CD4-positive, alpha-beta memory T cell (primary cell): ENCODE measurements around the gene NECTIN2. TPM values are rescaled to one million over a fixed set of nuclear protein-coding genes. Genes with fewer than 3 reads are reported as not detected.
A peak's percentile ranks its signal among the peaks of the same experiment; 100 is the strongest.

Experiments used
- CTCF ChIA-PET: fragments of 350-600 bp; sonication (Branson Sonifier 250); formaldehyde crosslinking; loops from one replicate; lab custom pipeline; 2021; ENCODE audit warnings: inconsistent platforms; ENCODE audit not compliant: partially characterized antibody; lab: Charles Lee
- POLR2A ChIA-PET: fragments of 350-600 bp; sonication (Branson Sonifier 250); formaldehyde crosslinking; loops from one replicate; lab custom pipeline; 2021; ENCODE audit not compliant: partially characterized antibody; lab: Charles Lee
- DNase-seq, 5 donors: peaks; one replicate each; pipeline versions ENCODE4 v3.0.0 to v3.0.0-alpha.2; 2020 to 2022; ENCODE audit warnings: mixed read lengths in 1 of 5
- H3K27ac ChIP-seq: one replicate; pipeline ENCODE4 v1.7.0; 2013; ENCODE audit warnings: low read depth, low read length
- H3K27me3 ChIP-seq: 2 replicates; pipeline ENCODE4 v1.7.0; 2013; ENCODE audit warnings: mild to moderate bottlenecking, low read length, moderate library complexity; ENCODE audit not compliant: insufficient read depth
- H3K36me3 ChIP-seq: 2 replicates; pipeline ENCODE4 v1.7.0; 2013; ENCODE audit warnings: mild to moderate bottlenecking, low read length, moderate library complexity; ENCODE audit not compliant: insufficient read depth
- H3K4me1 ChIP-seq: 2 replicates; pipeline ENCODE4 v1.7.0; 2013; ENCODE audit warnings: mild to moderate bottlenecking, low read length, moderate library complexity; ENCODE audit not compliant: insufficient read depth
- H3K4me3 ChIP-seq, 2 donors: one replicate each; pipeline ENCODE4 v1.7.0; 2013; ENCODE audit warnings: low read length in 2 of 2, mild to moderate bottlenecking in 1 of 2
- H3K9me3 ChIP-seq, 2 donors: one replicate each; pipeline ENCODE4 v1.7.0; 2013; ENCODE audit warnings: low read length in 2 of 2, control low read depth in 1 of 2; ENCODE audit not compliant: control insufficient read depth in 1 of 2
- H3K27ac Mint-ChIP-seq, 7 donors: one replicate each; pipeline ENCODE4 v1.8.0; 2020 to 2021; ENCODE audit warnings: mixed read lengths in 7 of 7, mild to moderate bottlenecking in 6 of 7, inconsistent platforms in 3 of 7, moderate library complexity in 3 of 7
- H3K27me3 Mint-ChIP-seq, 2 donors: one replicate each; pipeline ENCODE4 v1.8.0; 2020 to 2021; ENCODE audit warnings: mixed read lengths in 2 of 2
- H3K36me3 Mint-ChIP-seq, 2 donors: one replicate each; pipeline ENCODE4 v1.8.0; 2020 to 2021; ENCODE audit warnings: mixed read lengths in 2 of 2, inconsistent platforms in 1 of 2, mild to moderate bottlenecking in 1 of 2
- H3K4me1 Mint-ChIP-seq, 4 donors: one replicate each; pipeline ENCODE4 v1.8.0; 2020 to 2021; ENCODE audit warnings: mixed read lengths in 4 of 4, mild to moderate bottlenecking in 1 of 4
- H3K4me3 Mint-ChIP-seq, 8 donors: one replicate each; pipeline ENCODE4 v1.8.0; 2020 to 2021; ENCODE audit warnings: mixed read lengths in 8 of 8, mild to moderate bottlenecking in 7 of 8, moderate library complexity in 6 of 8, inconsistent platforms in 3 of 8
- H3K9me3 Mint-ChIP-seq, 8 donors: one replicate each; pipeline ENCODE4 v1.8.0; 2020 to 2021; ENCODE audit warnings: mixed read lengths in 8 of 8, mild to moderate bottlenecking in 5 of 8, inconsistent platforms in 3 of 8, moderate library complexity in 1 of 8
- intact Hi-C: fragments of 100-400 bp; cut with micrococcal nuclease; formaldehyde crosslinking; loops from one replicate; pipeline ENCODE4 v1.15.1; 2023
- polyA plus RNA-seq, 2 donors: library from polyadenylated mRNA; unstranded; fragments of 300-500 nt; fragmentation: Illumina TruSeq; gene quantifications; one replicate each; pipeline ENCODE4 v1.2.3, GENCODE V29; 2021
- total RNA-seq, 2 experiments: library from RNA; stranded (reverse); gene quantifications; one replicate each; pipeline ENCODE4 v1.2.3, GENCODE V29; 2021

Gene NECTIN2
- total and polyA plus RNA-seq, 4 experiments from 2014 or later = 0.11 to 1.7 (median 0.84) TPM; not detected in 1

GRCh38 chr19:44903602-44904425 is 57.7 kb downstream of the NECTIN2 start:
- POLR2A ChIA-PET = no interaction called here

GRCh38 chr19:44904426-44904994 is 58.4 kb downstream of the NECTIN2 start:
- intact Hi-C loops = no loop called here
- no peaks in the 10 kb centered on the region for H3K4me1 ChIP-seq
- Mint-ChIP-seq H3K4me3 (no peak overlapping the region), H3K4me1 (peaks cover 7 to 9% (median 8%) of the 10 kb centered on the region in 4 donors), H3K27me3 (peaks cover 17% of the 10 kb centered on the region in 2 donors), H3K27ac (no peak overlapping the region), H3K36me3 (peaks cover 11 to 28% of the 10 kb centered on the region in 2 donors), H3K9me3 (no peaks in the 10 kb centered on the region)
- no peaks in the 10 kb centered on the region for H3K9me3 ChIP-seq
- H3K27me3 ChIP-seq = peaks cover 12% of the 10 kb centered on the region
- no peak for DNase-seq
- peaks cover 4% of the 10 kb centered on the region for H3K36me3 ChIP-seq
- CTCF ChIA-PET = interaction anchor here (0.6 to 3.5 kb wide), 11 partner anchors 8 to 431 kb away, joined by 3 to 18 read pairs (median 3); partner anchors contain the start of gene APOC1
- H3K27ac ChIP-seq = no peak overlapping the region
- H3K4me3 ChIP-seq = no peak overlapping the region
- POLR2A ChIA-PET = no interaction called here

More at GRCh38 chr19:44903602-44904425, 57.7 kb downstream of the NECTIN2 start:
- DNase-seq = peak; percentile 61 to 70 (median 63)
- CTCF ChIA-PET = interaction anchor here (0.6 to 3.5 kb wide), 11 partner anchors 9 to 432 kb away, joined by 3 to 18 read pairs (median 3); partner anchors contain the start of gene APOC1
- no peaks in the 10 kb centered on the region for H3K9me3 ChIP-seq
- peaks cover 7 to 9% (median 8%) of the 10 kb centered on the region in 4 donors for H3K4me1 Mint-ChIP-seq
- intact Hi-C loops = loop anchor here (1.0 to 2.0 kb wide), 4 partner anchors 155 to 435 kb away; no protein-coding TSS in a partner anchor
- H3K4me3 ChIP-seq = no peak overlapping the region
- peak overlapping the region in 2 of 7 donors; percentile 19 to 60 for H3K27ac Mint-ChIP-seq
- peaks cover 11 to 31% of the 10 kb centered on the region in 2 donors for H3K36me3 Mint-ChIP-seq
- peaks cover 17% of the 10 kb centered on the region in 2 donors for H3K27me3 Mint-ChIP-seq
- H3K27ac ChIP-seq = no peak overlapping the region
- H3K36me3 ChIP-seq = peaks cover 4% of the 10 kb centered on the region
- no peak overlapping the region for H3K4me3 Mint-ChIP-seq
- no peaks in the 10 kb centered on the region for H3K9me3 Mint-ChIP-seq
- H3K4me1 ChIP-seq = no peaks in the 10 kb centered on the region
- H3K27me3 ChIP-seq = peaks cover 12% of the 10 kb centered on the region

- Mint-ChIP-seq H3K36me3 (peaks cover 8 to 20% of the 10 kb centered on the region in 2 donors), H3K9me3 (no peaks in the 10 kb centered on the region), H3K4me3 (peak within 1 kb of the TSS in 1 of 8 donors; percentile 23), H3K27me3 (peaks cover 17% of the 10 kb centered on the region in 2 donors), H3K4me1 (peaks cover 7 to 9% (median 8%) of the 10 kb centered on the region in 4 donors), H3K27ac (no peak within 1 kb of the TSS)
- intact Hi-C loops = no loop called here
- no peak within 1 kb of the TSS for H3K4me3 ChIP-seq
- no peak for DNase-seq
- CTCF ChIA-PET = interaction anchor here (0.9 to 3.5 kb wide), 4 partner anchors 7 to 154 kb away, joined by 3 to 18 read pairs (median 4); no protein-coding TSS in a partner anchor
- peaks cover 12% of the 10 kb centered on the region for H3K27me3 ChIP-seq
- H3K4me1 ChIP-seq = no peaks in the 10 kb centered on the region
- no peak within 1 kb of the TSS for H3K27ac ChIP-seq
- H3K36me3 ChIP-seq = peaks cover 4% of the 10 kb centered on the region
- H3K9me3 ChIP-seq = no peaks in the 10 kb centered on the region
- POLR2A ChIA-PET = interaction anchor here (1.6 kb wide), 1 partner anchor 15 kb away, joined by 4 read pairs; the partner anchor contains the start of gene TOMM40
Observed at GRCh38 chr19:44905437-44906160, 59.5 kb downstream of the NECTIN2 start, which contains the start of gene APOE. TSS of gene APOE (plus strand) at chr19:44905796. CDS start at chr19:44906625, 829 bp downstream.

GRCh38 chr19:44907613-44908012 is 61.5 kb downstream of the NECTIN2 start:
- Mint-ChIP-seq H3K36me3 (peaks cover 2 to 5% of the 10 kb centered on the region in 2 donors), H3K4me1 (peaks cover 6 to 9% (median 8%) of the 10 kb centered on the region in 4 donors), H3K4me3 (no peak overlapping the region), H3K9me3 (no peaks in the 10 kb centered on the region), H3K27me3 (peaks cover 19 to 22% of the 10 kb centered on the region in 2 donors), H3K27ac (no peak overlapping the region)
- Histone ChIP-seq H3K27me3 (peaks cover 12% of the 10 kb centered on the region), H3K9me3 (no peaks in the 10 kb centered on the region), H3K27ac (no peak overlapping the region), H3K4me3 (no peak overlapping the region), H3K36me3 (no peaks in the 10 kb centered on the region), H3K4me1 (no peaks in the 10 kb centered on the region)
- ChIA-PET CTCF (no interaction called here), POLR2A (no interaction called here)
- no peak for DNase-seq
- intact Hi-C loops = no loop called here

DNA sequence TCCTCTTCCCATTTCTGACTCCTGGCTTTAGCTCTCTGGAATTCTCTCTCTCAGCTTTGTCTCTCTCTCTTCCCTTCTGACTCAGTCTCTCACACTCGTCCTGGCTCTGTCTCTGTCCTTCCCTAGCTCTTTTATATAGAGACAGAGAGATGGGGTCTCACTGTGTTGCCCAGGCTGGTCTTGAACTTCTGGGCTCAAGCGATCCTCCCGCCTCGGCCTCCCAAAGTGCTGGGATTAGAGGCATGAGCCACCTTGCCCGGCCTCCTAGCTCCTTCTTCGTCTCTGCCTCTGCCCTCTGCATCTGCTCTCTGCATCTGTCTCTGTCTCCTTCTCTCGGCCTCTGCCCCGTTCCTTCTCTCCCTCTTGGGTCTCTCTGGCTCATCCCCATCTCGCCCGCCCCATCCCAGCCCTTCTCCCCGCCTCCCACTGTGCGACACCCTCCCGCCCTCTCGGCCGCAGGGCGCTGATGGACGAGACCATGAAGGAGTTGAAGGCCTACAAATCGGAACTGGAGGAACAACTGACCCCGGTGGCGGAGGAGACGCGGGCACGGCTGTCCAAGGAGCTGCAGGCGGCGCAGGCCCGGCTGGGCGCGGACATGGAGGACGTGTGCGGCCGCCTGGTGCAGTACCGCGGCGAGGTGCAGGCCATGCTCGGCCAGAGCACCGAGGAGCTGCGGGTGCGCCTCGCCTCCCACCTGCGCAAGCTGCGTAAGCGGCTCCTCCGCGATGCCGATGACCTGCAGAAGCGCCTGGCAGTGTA is 62.2 kb downstream of the NECTIN2 start:
- Mint-ChIP-seq H3K27me3 (peaks cover 24 to 28% of the 10 kb centered on the region in 2 donors), H3K9me3 (no peaks in the 10 kb centered on the region), H3K4me3 (no peak overlapping the region), H3K36me3 (peaks cover 0 to 2% of the 10 kb centered on the region in 2 donors), H3K4me1 (peaks cover 5 to 9% (median 8%) of the 10 kb centered on the region in 4 donors), H3K27ac (no peak overlapping the region)
- Histone ChIP-seq H3K4me1 (no peaks in the 10 kb centered on the region), H3K4me3 (no peak overlapping the region), H3K36me3 (no peaks in the 10 kb centered on the region), H3K9me3 (no peaks in the 10 kb centered on the region), H3K27me3 (peaks cover 12% of the 10 kb centered on the region), H3K27ac (no peak overlapping the region)
- CTCF ChIA-PET = no interaction called here
- intact Hi-C loops = no loop called here
- no peak for DNase-seq
- POLR2A ChIA-PET = no interaction called here

DNA sequence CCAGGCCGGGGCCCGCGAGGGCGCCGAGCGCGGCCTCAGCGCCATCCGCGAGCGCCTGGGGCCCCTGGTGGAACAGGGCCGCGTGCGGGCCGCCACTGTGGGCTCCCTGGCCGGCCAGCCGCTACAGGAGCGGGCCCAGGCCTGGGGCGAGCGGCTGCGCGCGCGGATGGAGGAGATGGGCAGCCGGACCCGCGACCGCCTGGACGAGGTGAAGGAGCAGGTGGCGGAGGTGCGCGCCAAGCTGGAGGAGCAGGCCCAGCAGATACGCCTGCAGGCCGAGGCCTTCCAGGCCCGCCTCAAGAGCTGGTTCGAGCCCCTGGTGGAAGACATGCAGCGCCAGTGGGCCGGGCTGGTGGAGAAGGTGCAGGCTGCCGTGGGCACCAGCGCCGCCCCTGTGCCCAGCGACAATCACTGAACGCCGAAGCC is 62.8 kb downstream of the NECTIN2 start:
- DNase-seq = no peak
- Histone ChIP-seq H3K36me3 (no peaks in the 10 kb centered on the region), H3K27ac (no peak overlapping the region), H3K27me3 (peaks cover 12% of the 10 kb centered on the region), H3K4me3 (no peak overlapping the region), H3K4me1 (no peaks in the 10 kb centered on the region), H3K9me3 (no peaks in the 10 kb centered on the region)
- no peaks in the 10 kb centered on the region for H3K9me3 Mint-ChIP-seq
- intact Hi-C loops = no loop called here
- H3K4me1 Mint-ChIP-seq = peaks cover 5 to 9% (median 8%) of the 10 kb centered on the region in 4 donors
- ChIA-PET CTCF (no interaction called here), POLR2A (no interaction called here)
- H3K27me3 Mint-ChIP-seq = peaks cover 28 to 32% of the 10 kb centered on the region in 2 donors
- no peak overlapping the region for H3K4me3 Mint-ChIP-seq
- no peak overlapping the region for H3K27ac Mint-ChIP-seq
- no peaks in the 10 kb centered on the region for H3K36me3 Mint-ChIP-seq
